Dermis microvascular lymphatic vessel endothelial cell (primary cell): Measurements from ENCODE around the gene DOK6. TPM values are rescaled to one million over a fixed set of nuclear protein-coding genes. Genes with fewer than 3 reads are reported as not detected.
"Not testable (repeated sequence)": the region's sequence is repeated elsewhere in the genome, so short reads cannot be mapped to it uniquely, and the experiment has no call there.

Experiments used
- DNase-seq, 2 donors: peaks; one replicate each; pipeline versions ENCODE4 v3.0.0 to v3.0.0-alpha.2; 2010; ENCODE audit warnings: low read depth in 2 of 2
- total RNA-seq: library from RNA; depleted of rRNA; stranded (reverse); fragments of >200 nt; gene quantifications from 2 replicates; pipeline ENCODE4 v1.2.1, GENCODE V29; 2014

The DOK6 gene
- total RNA-seq, 1 donor from 2014 or later = 0.51 TPM

- no peak for DNase-seq
These were observed 221.5 kb downstream of the DOK6 start for GRCh38 chr18:69622184-69622583.

- no peak for DNase-seq
These were observed 222.3 kb downstream of the DOK6 start for GRCh38 chr18:69622961-69623360.

- DNase-seq = no peak
These were observed 225.5 kb downstream of the DOK6 start for GRCh38 chr18:69626171-69626570.

GRCh38 chr18:69626643-69627242 lies 226.1 kb downstream of the DOK6 start:
- no peak for DNase-seq

- no peak for DNase-seq
These were observed 228.2 kb downstream of the DOK6 start for GRCh38 chr18:69628774-69629359.

GRCh38 chr18:69631281-69631680 lies 230.6 kb downstream of the DOK6 start:
- no peak for DNase-seq

- no peak for DNase-seq
These were observed 234.8 kb downstream of the DOK6 start for GRCh38 chr18:69635482-69635881.

GRCh38 chr18:69636529-69637301 lies 236.0 kb downstream of the DOK6 start:
- DNase-seq = no peak

- no peak for DNase-seq
These were observed 237.4 kb downstream of the DOK6 start for GRCh38 chr18:69638056-69638455.

GRCh38 chr18:69647702-69648101 lies 247.0 kb downstream of the DOK6 start:
- no peak for DNase-seq

GRCh38 chr18:69648486-69648885 lies 247.8 kb downstream of the DOK6 start:
- DNase-seq = no peak

- DNase-seq = no peak
These were observed 249.0 kb downstream of the DOK6 start for GRCh38 chr18:69649684-69650083.

GRCh38 chr18:69651243-69651642 lies 250.6 kb downstream of the DOK6 start:
- DNase-seq = no peak

- no peak for DNase-seq
These were observed 255.1 kb downstream of the DOK6 start for GRCh38 chr18:69655816-69656215.

GRCh38 chr18:69658103-69658502 lies 257.4 kb downstream of the DOK6 start:
- DNase-seq = no peak

GRCh38 chr18:69658685-69659084 lies 258.0 kb downstream of the DOK6 start:
- no peak for DNase-seq

- DNase-seq = no peak
These were observed 258.5 kb downstream of the DOK6 start for GRCh38 chr18:69659142-69659651.

GRCh38 chr18:69662090-69662489 lies 261.4 kb downstream of the DOK6 start:
- not testable (repeated sequence) for DNase-seq

- no peak for DNase-seq
These were observed 263.7 kb downstream of the DOK6 start for GRCh38 chr18:69664399-69664798.

GRCh38 chr18:69674292-69674877 lies 273.7 kb downstream of the DOK6 start:
- no peak for DNase-seq

- no peak for DNase-seq
These were observed 274.3 kb downstream of the DOK6 start for GRCh38 chr18:69674966-69675365.

GRCh38 chr18:69677595-69677994 lies 276.9 kb downstream of the DOK6 start:
- no peak for DNase-seq
